Loucy (cell line): ENCODE measurements around the gene NAB2.

Experiments used
- H2AFZ ChIP-seq: fragments of 200-600 bp; sonication (generic); 2 replicates; pipeline ENCODE4 v1.6.0; 2016; ENCODE audit warnings: antibody characterized with exemption, mild to moderate bottlenecking, low read length, moderate library complexity
- H3F3A ChIP-seq: fragments of 200-600 bp; 2 replicates; pipeline ENCODE4 v1.6.0; 2016; ENCODE audit warnings: antibody characterized with exemption, low read depth, mild to moderate bottlenecking
- H3K27me3 ChIP-seq: fragments of 200-600 bp; sonication (generic); 2 replicates; pipeline ENCODE4 v1.6.1; 2014; ENCODE audit warnings: low read length, mild to moderate bottlenecking; ENCODE audit not compliant: insufficient read depth, poor library complexity, severe bottlenecking
- H3K36me3 ChIP-seq: fragments of 200-600 bp; sonication (generic); 2 replicates; pipeline ENCODE4 v1.6.1; 2016; ENCODE audit warnings: low read length; ENCODE audit not compliant: insufficient read depth
- H3K4me1 ChIP-seq: fragments of 200-600 bp; sonication (generic); 2 replicates; pipeline ENCODE4 v1.5.1; 2014; ENCODE audit warnings: low read length, mild to moderate bottlenecking; ENCODE audit not compliant: insufficient read depth, poor library complexity, severe bottlenecking
- H3K4me2 ChIP-seq: fragments of 200-600 bp; sonication (generic); 2 replicates; pipeline ENCODE4 v1.6.0; 2014; ENCODE audit warnings: antibody characterized with exemption, low read length, low read depth, mild to moderate bottlenecking; ENCODE audit not compliant: poor library complexity, severe bottlenecking
- H3K4me3 ChIP-seq: fragments of 200-600 bp; sonication (generic); 2 replicates; pipeline ENCODE4 v1.5.1; 2014; ENCODE audit warnings: low read length, mild to moderate bottlenecking, mixed read lengths; ENCODE audit not compliant: poor library complexity, severe bottlenecking
- H3K79me2 ChIP-seq: fragments of 200-600 bp; sonication (generic); 2 replicates; pipeline ENCODE4 v1.6.1; 2014; ENCODE audit warnings: low read length; ENCODE audit not compliant: insufficient read depth
- H3K9ac ChIP-seq: fragments of 200-600 bp; sonication (generic); 2 replicates; pipeline ENCODE4 v1.6.0; 2014; ENCODE audit warnings: mild to moderate bottlenecking, low read depth, low read length, moderate library complexity; ENCODE audit not compliant: poor library complexity, severe bottlenecking
- H3K9me2 ChIP-seq: fragments of 200-600 bp; sonication (generic); replicated peaks from 2 replicates; pipeline ENCODE4 v1.6.1; 2016; ENCODE audit warnings: low read depth, low read length, mixed read lengths
- H3K9me3 ChIP-seq: fragments of 200-600 bp; sonication (generic); 2 replicates; pipeline ENCODE4 v1.6.1; 2014; ENCODE audit warnings: mild to moderate bottlenecking, antibody characterized with exemption, low read length, low read depth; ENCODE audit not compliant: insufficient read depth
- H4K20me1 ChIP-seq: fragments of 200-600 bp; sonication (generic); 2 replicates; pipeline ENCODE4 v1.6.0; 2014; ENCODE audit warnings: antibody characterized with exemption, low read length, mild to moderate bottlenecking; ENCODE audit not compliant: insufficient read depth, poor library complexity, severe bottlenecking
- CTCF ChIP-seq: fragments of 200-600 bp; sonication (generic); conservative IDR thresholded peaks from 2 replicates; pipeline ENCODE4 v1.5.1; 2014; ENCODE audit warnings: mild to moderate bottlenecking, antibody characterized with exemption, low read length
- EZH2phosphoT487 ChIP-seq: fragments of 200-600 bp; IDR thresholded peaks from 2 replicates; pipeline ENCODE4 v1.6.1; 2018; ENCODE audit warnings: antibody characterized with exemption, mild to moderate bottlenecking, moderate library complexity, borderline replicate concordance

Gene NAB2

GRCh38 chr12:57107456-57108155 lies 18.7 kb downstream of the NAB2 start:
- Histone ChIP-seq H3K4me1 (peaks cover 13% of the 10 kb centered on the region), H3F3A (no peaks in the 10 kb centered on the region), H2AFZ (no peak overlapping the region), H3K4me2 (no peak overlapping the region), H3K9ac (no peak overlapping the region), H3K79me2 (peaks cover 25% of the 10 kb centered on the region; the same call in 1 of the 2 replicates), H3K9me3 (no peaks in the 10 kb centered on the region), H3K36me3 (peaks cover 11% of the 10 kb centered on the region; the same call in 1 of the 2 replicates), H3K4me3 (no peak overlapping the region), H4K20me1 (no peaks in the 10 kb centered on the region), H3K9me2 (no peaks in the 10 kb centered on the region), H3K27me3 (no peaks in the 10 kb centered on the region)
- TF ChIP-seq EZH2phosphoT487 (no peak), CTCF (no peak)

GRCh38 chr12:57109207-57110103 lies 20.5 kb downstream of the NAB2 start:
- peak overlapping the region; percentile 85 for H3K4me2 ChIP-seq
- no peaks in the 10 kb centered on the region for H3K27me3 ChIP-seq
- H3K4me3 ChIP-seq: peak overlapping the region; percentile 87
- no peaks in the 10 kb centered on the region for H3K9me3 ChIP-seq
- H3K36me3 ChIP-seq: peaks cover 4% of the 10 kb centered on the region; the same call in 1 of the 2 replicates
- H3K4me1 ChIP-seq: peaks cover 17% of the 10 kb centered on the region
- peak overlapping the region; percentile 81 for H3K9ac ChIP-seq
- H2AFZ ChIP-seq: peak overlapping the region; percentile 67; the same call in 1 of the 2 replicates
- peaks cover 25% of the 10 kb centered on the region; the same call in 1 of the 2 replicates for H3K79me2 ChIP-seq
- no peaks in the 10 kb centered on the region for H3K9me2 ChIP-seq
- TF ChIP-seq EZH2phosphoT487 (no peak), CTCF (no peak)
- no peaks in the 10 kb centered on the region for H4K20me1 ChIP-seq
- H3F3A ChIP-seq: no peaks in the 10 kb centered on the region

GRCh38 chr12:57110104-57111030 lies 21.5 kb downstream of the NAB2 start:
- Histone ChIP-seq H3K36me3 (no peaks in the 10 kb centered on the region; the same call in 1 of the 2 replicates), H3K9me2 (no peaks in the 10 kb centered on the region), H3K9me3 (no peaks in the 10 kb centered on the region), H2AFZ (peak overlapping the region; percentile 67), H3K4me2 (peak overlapping the region; percentile 85), H3F3A (no peaks in the 10 kb centered on the region), H3K27me3 (no peaks in the 10 kb centered on the region), H3K79me2 (peaks cover 25% of the 10 kb centered on the region; the same call in 1 of the 2 replicates), H3K4me3 (peak overlapping the region; percentile 87), H4K20me1 (no peaks in the 10 kb centered on the region), H3K9ac (peak overlapping the region; percentile 81), H3K4me1 (peaks cover 17% of the 10 kb centered on the region)
- TF ChIP-seq CTCF (no peak), EZH2phosphoT487 (no peak)
